ENCODE measurements around the gene TDRD5.

DNA sequence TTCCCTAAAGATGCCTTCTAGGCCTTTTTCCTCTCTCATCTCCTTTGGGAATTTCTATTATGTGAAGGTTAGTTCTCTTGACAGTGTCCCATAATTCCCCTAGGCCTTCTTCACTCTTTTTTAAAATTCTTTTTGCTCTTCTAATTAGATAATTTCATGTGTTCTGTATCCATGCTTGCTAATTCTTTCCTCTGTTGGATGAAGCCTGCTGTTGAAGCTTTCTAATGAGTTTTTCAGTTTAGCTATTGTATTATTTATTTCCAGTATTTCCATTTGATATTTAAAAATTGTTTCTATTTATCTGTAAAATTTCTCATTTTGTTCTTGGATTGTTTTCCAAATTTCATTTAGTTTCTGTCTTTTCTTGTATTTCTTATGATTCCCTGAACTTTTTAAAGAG, 123.0 kb downstream of the TDRD5 start:
- TF ChIP-seq, protein P1, sequence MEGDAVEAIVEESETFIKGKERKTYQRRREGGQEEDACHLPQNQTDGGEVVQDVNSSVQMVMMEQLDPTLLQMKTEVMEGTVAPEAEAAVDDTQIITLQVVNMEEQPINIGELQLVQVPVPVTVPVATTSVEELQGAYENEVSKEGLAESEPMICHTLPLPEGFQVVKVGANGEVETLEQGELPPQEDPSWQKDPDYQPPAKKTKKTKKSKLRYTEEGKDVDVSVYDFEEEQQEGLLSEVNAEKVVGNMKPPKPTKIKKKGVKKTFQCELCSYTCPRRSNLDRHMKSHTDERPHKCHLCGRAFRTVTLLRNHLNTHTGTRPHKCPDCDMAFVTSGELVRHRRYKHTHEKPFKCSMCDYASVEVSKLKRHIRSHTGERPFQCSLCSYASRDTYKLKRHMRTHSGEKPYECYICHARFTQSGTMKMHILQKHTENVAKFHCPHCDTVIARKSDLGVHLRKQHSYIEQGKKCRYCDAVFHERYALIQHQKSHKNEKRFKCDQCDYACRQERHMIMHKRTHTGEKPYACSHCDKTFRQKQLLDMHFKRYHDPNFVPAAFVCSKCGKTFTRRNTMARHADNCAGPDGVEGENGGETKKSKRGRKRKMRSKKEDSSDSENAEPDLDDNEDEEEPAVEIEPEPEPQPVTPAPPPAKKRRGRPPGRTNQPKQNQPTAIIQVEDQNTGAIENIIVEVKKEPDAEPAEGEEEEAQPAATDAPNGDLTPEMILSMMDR (IDR thresholded peaks at IDR 0.05), result no peak
- no peak for TF ChIP-seq POLR2A (IDR thresholded peaks at IDR 0.05)
